Measurements from ENCODE around the gene ARIH2. TPM values are rescaled to one million over a fixed set of nuclear protein-coding genes. Genes with fewer than 3 reads are reported as not detected.

The ARIH2 gene
- total and polyA plus RNA-seq, 9 of the 15 experiments (the other 6 are each of a cell fraction or from before 2014, with no cell fraction given), result 27.0 to 120 (median 108) TPM

DNA sequence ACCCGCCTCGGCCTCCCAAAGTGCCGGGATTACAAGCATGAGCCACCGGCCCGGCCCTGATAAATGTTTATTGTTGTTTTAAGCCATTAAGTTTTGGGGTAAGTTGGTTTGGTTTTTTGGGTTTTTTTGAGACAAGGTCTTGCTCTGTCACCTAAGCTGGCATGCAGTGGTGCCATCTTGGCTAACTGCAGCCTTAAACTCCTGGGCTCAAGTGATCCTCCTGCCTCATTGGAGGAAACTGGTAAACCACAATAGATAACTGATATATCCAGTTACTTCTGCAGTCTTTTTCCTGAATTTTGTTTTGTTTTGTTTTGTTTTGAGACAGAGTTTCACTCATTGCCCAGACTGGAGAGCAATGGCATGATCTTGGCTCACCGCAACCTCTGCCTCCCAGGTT lies 24.1 kb upstream of the ARIH2 start:
- FAIRE-seq (no peak), ATAC-seq (no peak), DNase-seq (ENCODE audit: extremely low read depth in 1 of 4, low spot score in 3 of 4) (no peak)
- Histone ChIP-seq H3K36me3 (ENCODE audit: control insufficient read depth, insufficient read depth, low read length) (no peaks in the 10 kb centered on the region), H3K9me3 (replicated peaks; ENCODE audit: control insufficient read depth, insufficient read depth, low read depth, low read length) (no peaks in the 10 kb centered on the region), H3K27ac (ENCODE audit: extremely low read depth, low read depth, low read length) (no peak overlapping the region), H3K4me3 (no peak overlapping the region), H4K20me1 (replicated peaks; ENCODE audit: control insufficient read depth, insufficient read depth, low read length) (no peaks in the 10 kb centered on the region), H2AFZ (ENCODE audit: low read depth, low read length) (no peak overlapping the region), H3K9ac (ENCODE audit: insufficient read depth in 1 of 2, low read depth in 2 of 2, low read length in 2 of 2) (no peak overlapping the region), H3K27me3 (ENCODE audit: control insufficient read depth in 2 of 2, insufficient read depth in 2 of 2, low read length in 2 of 2) (no peaks in the 10 kb centered on the region), H3K4me1 (replicated peaks in 1 of 2; ENCODE audit: control insufficient read depth in 2 of 2, insufficient read depth in 2 of 2, low read length in 2 of 2) (peaks cover 11 to 12% of the 10 kb centered on the region in 2 experiments; a peak in 4 of 5 replicates), H3K9me1 (ENCODE audit: control insufficient read depth, insufficient read depth, low read length) (no peaks in the 10 kb centered on the region), H3K4me2 (ENCODE audit: insufficient read depth, low read length) (no peak overlapping the region), H3K79me2 (ENCODE audit: control insufficient read depth, insufficient read depth, low read length) (peaks cover 13% of the 10 kb centered on the region; the same call in 2 of the 3 replicates)
- POLR2A ChIA-PET, result no interaction called here
- WGBS (ENCODE audit: insufficient coverage, low coverage, missing lambda C conversion rate), result 100% methylated on average over 3 of the region's 6 CpGs
- intact Hi-C loops (cut with micrococcal nuclease) (no loop called here), in situ Hi-C loops (cut with MboI) (no loop called here)
- BruUV-seq (replicated peaks), result no TSS peak
- TF ChIP-seq HLTF (IDR thresholded peaks at IDR 0.05) (no peak), RAD21 (CRISPR knock-in tag; conservative IDR thresholded peaks at IDR 0.05 in 1 of 2, IDR thresholded peaks at IDR 0.05 in 1 of 2) (no peak), MTF1 (CRISPR knock-in tag; IDR thresholded peaks at IDR 0.05; ENCODE audit: borderline replicate concordance) (no peak), SP2 (IDR thresholded peaks at IDR 0.05; ENCODE audit: extremely low read depth, low read depth, low read length, poor library complexity, severe bottlenecking) (no peak), ZNF134 (CRISPR knock-in tag; conservative IDR thresholded peaks at IDR 0.05) (no peak)
- CTCF ChIA-PET (ENCODE audit: low intra/inter-chr PET ratio), result no interaction called here

DNA sequence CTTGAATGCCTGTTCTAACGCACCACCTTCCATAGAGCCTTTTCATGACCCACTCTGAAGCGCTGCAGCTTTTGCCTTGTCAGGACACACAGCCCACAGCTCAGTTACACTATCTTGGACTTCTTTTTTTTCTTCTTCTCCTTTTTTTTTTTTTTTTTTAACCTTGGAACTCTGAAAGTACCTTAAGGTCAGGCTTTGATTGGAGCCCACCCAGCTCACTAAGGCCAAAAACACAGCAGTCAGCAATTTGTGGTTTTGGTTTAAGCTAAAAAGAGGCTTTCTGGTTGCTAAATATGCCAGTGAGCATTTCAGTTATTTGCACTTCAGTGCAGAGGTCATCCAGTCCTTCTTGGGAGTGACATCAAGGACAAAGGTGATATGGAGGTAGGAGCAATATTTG lies 21.7 kb upstream of the ARIH2 start:
- H3K9ac ChIP-seq (ENCODE audit: insufficient read depth in 1 of 2, low read depth in 2 of 2, low read length in 2 of 2), result no peak overlapping the region
- no peak overlapping the region for H3K4me3 ChIP-seq
- no peak overlapping the region for H2AFZ ChIP-seq (ENCODE audit: low read depth, low read length)
- CTCF ChIA-PET (ENCODE audit: low intra/inter-chr PET ratio), result interaction anchor here (0.5 kb wide), 1 partner anchor 39 kb away, joined by 4 read pairs; no protein-coding TSS in a partner anchor
- H3K79me2 ChIP-seq (ENCODE audit: control insufficient read depth, insufficient read depth, low read length), result peaks cover 13% of the 10 kb centered on the region; the same call in 2 of the 3 replicates
- no TSS peak for BruUV-seq (replicated peaks)
- ATAC-seq (no peak), DNase-seq (ENCODE audit: extremely low read depth in 1 of 4, low spot score in 3 of 4) (no peak), FAIRE-seq (no peak)
- H3K4me2 ChIP-seq (ENCODE audit: insufficient read depth, low read length), result no peak overlapping the region
- in situ Hi-C loops (cut with MboI) (no loop called here), intact Hi-C loops (cut with micrococcal nuclease) (loop anchor here (5.0 kb wide), 1 partner anchor 50 kb away; the partner anchor contains the start of gene PRKAR2A)
- H3K27ac ChIP-seq (ENCODE audit: extremely low read depth, low read depth, low read length), result no peak overlapping the region
- no peaks in the 10 kb centered on the region for H3K9me3 ChIP-seq (replicated peaks; ENCODE audit: control insufficient read depth, insufficient read depth, low read depth, low read length)
- POLR2A ChIA-PET, result interaction anchor here (0.6 to 2.5 kb wide), 2 partner anchors 20 to 22 kb away, joined by 3 to 8 read pairs; partner anchors contain the start of gene ARIH2
- peaks cover 7 to 12% of the 10 kb centered on the region in 2 experiments; a peak in 3 of 5 replicates for H3K4me1 ChIP-seq (replicated peaks in 1 of 2; ENCODE audit: control insufficient read depth in 2 of 2, insufficient read depth in 2 of 2, low read length in 2 of 2)
- H3K27me3 ChIP-seq (ENCODE audit: control insufficient read depth in 2 of 2, insufficient read depth in 2 of 2, low read length in 2 of 2), result no peaks in the 10 kb centered on the region
- no peak for TF ChIP-seq ZHX1 (conservative IDR thresholded peaks at IDR 0.05; ENCODE audit: low read length)
- no peak for TF ChIP-seq TGIF2 (CRISPR knock-in tag; IDR thresholded peaks at IDR 0.05)
- peak; percentile 66 for TF ChIP-seq C11orf30 (IDR thresholded peaks at IDR 0.05; ENCODE audit: low read depth)
- no peak for TF ChIP-seq PHF21A (IDR thresholded peaks at IDR 0.05; ENCODE audit: borderline replicate concordance, low read depth)
- TF ChIP-seq ZNF77 (CRISPR knock-in tag; IDR thresholded peaks at IDR 0.05), result no peak
- peak; percentile 66; the same call in 1 of the 2 replicates for TF ChIP-seq MAFK (IDR thresholded peaks at IDR 0.05; ENCODE audit: low read length)
- peak; percentile 67 for TF ChIP-seq MAFF (IDR thresholded peaks at IDR 0.05; ENCODE audit: low read length)
- TF ChIP-seq ZNF316 (IDR thresholded peaks at IDR 0.05), result peak; percentile 86
- TF ChIP-seq MAFG (tag; conservative IDR thresholded peaks at IDR 0.05), result 0 out of 2 replicates have a peak, but pooled peaks have one; percentile 35
- no peaks in the 10 kb centered on the region for H3K9me1 ChIP-seq (ENCODE audit: control insufficient read depth, insufficient read depth, low read length)
- 68% methylated on average over 2 of the region's 2 CpGs for WGBS (ENCODE audit: insufficient coverage, low coverage, missing lambda C conversion rate)
- no peaks in the 10 kb centered on the region for H3K36me3 ChIP-seq (ENCODE audit: control insufficient read depth, insufficient read depth, low read length)
- no peaks in the 10 kb centered on the region for H4K20me1 ChIP-seq (replicated peaks; ENCODE audit: control insufficient read depth, insufficient read depth, low read length)
